ENCODE data around the gene CD3D.
A peak's percentile ranks its signal among the peaks of the same experiment; 100 is the strongest.
"Not testable (repeated sequence)": the region's sequence is repeated elsewhere in the genome, so short reads cannot be mapped to it uniquely, and the experiment has no call there.

CD3D gene

DNA sequence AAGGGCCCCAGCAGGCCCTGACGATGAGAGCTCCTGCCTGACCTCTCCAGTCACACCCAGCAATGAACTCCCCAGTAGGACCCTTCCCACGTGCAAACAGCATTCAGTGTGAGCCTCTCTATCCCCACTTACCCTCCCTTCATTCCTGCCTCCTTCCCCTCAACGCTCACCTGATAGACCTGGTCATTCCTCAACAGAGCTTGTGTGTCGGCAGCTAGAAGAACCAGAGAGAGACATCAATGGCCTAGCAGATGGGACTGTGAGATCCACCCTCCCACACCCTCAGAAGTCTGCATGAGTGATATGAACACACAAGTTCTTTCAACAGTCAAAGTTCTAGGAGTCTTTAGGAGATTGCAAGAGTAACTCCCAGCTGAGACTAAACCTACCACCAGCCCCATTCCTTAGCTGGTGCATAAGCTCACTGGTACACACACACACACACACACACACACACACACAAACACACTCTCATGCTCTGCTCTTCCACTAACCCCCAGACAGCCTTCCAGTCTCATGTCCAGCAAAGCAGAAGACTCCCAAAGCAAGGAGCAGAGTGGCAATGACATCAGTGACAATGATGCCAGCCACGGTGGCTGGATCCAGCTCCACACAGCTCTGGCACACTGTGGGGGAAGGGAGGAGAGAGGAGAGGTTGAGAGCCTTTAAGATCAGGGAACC lies 3.1 kb downstream of the CD3D start:
- no peak for DNase-seq (ENCODE audit: low read depth, low spot score)

DNA sequence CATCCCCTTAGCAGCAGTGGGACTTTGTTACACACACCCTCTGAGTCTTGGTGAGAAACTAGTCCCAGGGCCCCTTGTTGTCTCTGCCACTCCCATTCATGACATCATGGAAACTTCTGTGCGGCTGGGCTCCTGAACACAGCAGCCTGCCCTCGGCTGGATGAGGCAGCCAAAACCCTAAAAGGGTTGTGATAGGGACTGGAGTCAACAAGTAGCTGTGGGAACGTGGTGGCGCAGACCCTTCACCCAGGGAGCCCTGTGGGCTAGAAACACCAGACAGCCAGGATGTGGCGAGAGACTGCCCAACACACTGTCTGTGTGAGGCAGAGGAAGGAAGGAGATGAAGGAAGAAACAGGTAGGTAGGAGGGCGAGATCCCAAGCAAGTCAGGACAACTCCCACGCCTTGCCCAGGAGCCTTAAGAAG lies 3.9 kb downstream of the CD3D start:
- DNase-seq (ENCODE audit: low read depth, low spot score), result peak; percentile 72

DNA sequence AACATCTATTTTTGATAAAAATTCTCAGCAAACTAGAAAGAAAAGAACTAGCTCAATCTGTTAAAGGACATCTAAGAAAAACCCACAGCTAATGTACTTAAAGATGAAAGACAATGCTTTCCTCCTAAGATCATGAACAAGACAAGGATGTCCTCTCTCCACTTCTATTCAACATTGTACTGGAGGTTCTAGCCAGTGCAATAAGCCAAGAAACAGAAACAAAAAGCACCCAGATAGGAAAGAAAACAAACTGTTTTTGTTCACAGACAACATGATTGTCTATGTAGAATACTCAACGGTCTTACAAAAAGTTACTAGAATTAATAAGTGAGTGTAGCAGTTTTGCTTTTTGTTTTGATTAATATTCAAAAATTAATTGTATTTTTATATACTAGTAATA lies 7.8 kb downstream of the CD3D start:
- no peak for DNase-seq (ENCODE audit: low read depth, low spot score)

- no peak for DNase-seq (ENCODE audit: low read depth, low spot score)
Measured at GRCh38 chr11:118328745-118329144, 13.8 kb downstream of the CD3D start.

DNA sequence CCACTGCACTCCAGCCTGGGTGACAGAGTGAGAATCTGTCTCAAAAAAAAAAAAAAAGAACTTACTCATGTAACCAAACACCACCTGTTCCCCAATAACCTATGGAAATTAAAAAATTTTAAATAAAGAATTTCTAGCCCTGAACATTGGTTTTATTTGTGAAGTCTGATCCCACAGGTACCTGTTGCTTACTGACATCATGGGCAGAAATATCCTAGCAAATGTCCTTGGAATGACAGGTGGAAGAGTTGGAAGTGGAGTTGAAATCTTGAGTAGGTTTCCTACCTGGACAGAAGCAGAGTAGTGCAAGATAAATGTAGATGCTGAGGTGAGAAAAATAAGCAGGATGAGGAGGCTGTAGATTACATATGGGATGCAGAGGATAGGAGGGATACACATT lies 17.2 kb downstream of the CD3D start:
- no peak for DNase-seq (ENCODE audit: low read depth, low spot score)

GRCh38 chr11:118322721-118323120 lies 19.8 kb downstream of the CD3D start:
- no peak for DNase-seq (ENCODE audit: low read depth, low spot score)

GRCh38 chr11:118321386-118322082 lies 21.0 kb downstream of the CD3D start:
- DNase-seq (ENCODE audit: low read depth, low spot score), result no peak

- no peak for DNase-seq (ENCODE audit: low read depth, low spot score)
Measured at GRCh38 chr11:118320515-118320914, 22.0 kb downstream of the CD3D start.

GRCh38 chr11:118319337-118319707 lies 23.2 kb downstream of the CD3D start:
- no peak for DNase-seq (ENCODE audit: low read depth, low spot score)

- no peak for DNase-seq (ENCODE audit: low read depth, low spot score)
Measured at GRCh38 chr11:118318581-118319336, 23.7 kb downstream of the CD3D start.

GRCh38 chr11:118318124-118318523 lies 24.4 kb downstream of the CD3D start:
- DNase-seq (ENCODE audit: low read depth, low spot score), result no peak

- DNase-seq (ENCODE audit: low read depth, low spot score), result no peak
Measured at GRCh38 chr11:118314988-118315411, 27.5 kb downstream of the CD3D start.

DNA sequence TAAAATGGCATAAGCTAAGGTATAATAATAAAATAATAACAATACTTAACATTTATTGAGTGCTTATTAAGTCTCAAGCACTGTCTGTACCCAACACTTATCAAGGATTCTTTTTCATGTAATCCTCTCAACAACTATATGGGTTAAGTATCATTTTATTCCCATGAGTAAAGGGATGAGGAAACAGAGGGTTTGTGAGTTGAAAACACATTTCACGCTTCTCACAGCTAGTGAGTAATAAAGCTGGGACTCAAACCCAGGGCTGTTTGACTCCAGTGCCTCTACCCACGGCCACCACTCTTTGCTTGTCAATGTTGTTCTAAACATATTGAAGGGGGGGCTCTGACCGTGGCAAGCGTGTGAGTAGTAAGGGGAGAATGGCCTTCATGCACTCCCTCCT lies 29.3 kb downstream of the CD3D start:
- no peak for DNase-seq (ENCODE audit: low read depth, low spot score)

GRCh38 chr11:118312328-118312727 lies 30.2 kb downstream of the CD3D start:
- DNase-seq (ENCODE audit: low read depth, low spot score), result no peak

- no peak for DNase-seq (ENCODE audit: low read depth, low spot score)
Measured at GRCh38 chr11:118311518-118311917, 31.0 kb downstream of the CD3D start.

DNA sequence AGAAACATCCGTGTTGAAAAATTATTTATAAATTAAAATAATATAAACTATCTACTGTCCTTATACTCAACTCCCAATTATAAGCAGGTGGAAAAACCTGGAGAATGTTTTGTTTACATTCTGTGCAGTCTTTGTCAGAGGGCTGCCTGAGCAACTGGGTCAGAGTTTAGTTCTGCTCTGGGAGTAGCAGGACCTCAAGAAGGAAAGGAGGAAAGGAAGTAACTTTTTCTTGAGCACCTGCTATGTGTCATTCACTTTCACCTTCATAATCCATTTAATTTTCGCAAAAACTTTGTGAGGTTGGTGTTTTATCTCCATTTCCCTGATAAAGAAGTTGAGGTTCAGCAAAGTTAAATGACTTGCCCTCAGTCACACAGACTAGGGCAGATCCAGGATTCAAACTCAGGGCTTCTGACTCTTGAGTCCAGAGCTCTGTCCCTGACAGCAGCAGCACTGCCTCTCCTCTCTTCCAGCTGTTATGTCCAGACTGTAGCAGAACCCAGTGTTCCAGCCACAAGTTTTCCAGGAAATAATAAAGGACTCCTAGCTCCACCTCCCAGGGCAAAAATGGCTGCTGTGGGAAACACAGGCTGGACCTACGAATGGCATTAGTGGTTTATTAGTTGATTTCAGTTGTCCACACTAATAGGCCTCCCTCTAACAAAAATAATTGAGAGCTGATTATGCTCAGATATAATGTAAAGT lies 31.6 kb downstream of the CD3D start:
- DNase-seq (ENCODE audit: low read depth, low spot score), result no peak

DNA sequence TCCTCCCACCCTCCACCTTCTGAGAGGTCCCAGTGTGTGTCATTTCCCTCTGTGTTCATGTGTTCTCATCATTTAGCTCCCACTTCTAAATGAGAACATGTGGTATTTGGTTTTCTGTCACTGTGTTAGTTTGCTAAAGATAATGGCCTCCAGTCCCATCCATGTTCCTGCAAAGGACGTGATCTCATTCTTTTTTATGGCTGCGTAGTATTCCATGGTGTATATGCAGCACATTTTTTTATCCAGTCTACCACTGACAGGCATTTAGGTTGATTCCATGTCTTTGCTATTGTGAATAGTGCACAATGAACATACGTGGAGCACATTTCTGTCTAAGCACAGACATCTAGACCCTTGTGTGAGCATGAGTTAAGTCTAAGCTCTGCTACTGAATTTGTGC lies 32.2 kb downstream of the CD3D start:
- no peak for DNase-seq (ENCODE audit: low read depth, low spot score)

- not testable (repeated sequence) for DNase-seq (ENCODE audit: low read depth, low spot score)
Measured at GRCh38 chr11:118308995-118309528, 33.4 kb downstream of the CD3D start.

DNA sequence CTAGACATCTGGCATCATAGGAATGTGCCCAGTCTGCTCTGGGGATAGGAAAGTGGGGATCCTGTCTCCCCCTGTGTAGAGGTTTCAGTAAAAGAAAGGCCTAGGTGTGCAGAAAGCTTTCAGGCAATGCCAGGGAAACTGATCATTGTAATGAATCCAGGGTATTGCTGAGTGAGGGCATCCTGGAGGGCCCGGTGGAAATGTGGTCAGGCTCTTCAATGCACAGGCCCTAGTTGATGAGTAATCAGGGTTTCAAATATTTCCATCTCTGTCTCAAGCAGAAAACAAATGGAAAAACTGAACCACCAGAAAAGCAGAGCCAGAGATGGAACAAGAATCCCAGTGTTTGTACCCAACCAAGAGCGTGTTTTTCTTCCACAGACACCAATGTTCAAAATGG lies 35.9 kb downstream of the CD3D start:
- DNase-seq (ENCODE audit: low read depth, low spot score), result no peak

DNA sequence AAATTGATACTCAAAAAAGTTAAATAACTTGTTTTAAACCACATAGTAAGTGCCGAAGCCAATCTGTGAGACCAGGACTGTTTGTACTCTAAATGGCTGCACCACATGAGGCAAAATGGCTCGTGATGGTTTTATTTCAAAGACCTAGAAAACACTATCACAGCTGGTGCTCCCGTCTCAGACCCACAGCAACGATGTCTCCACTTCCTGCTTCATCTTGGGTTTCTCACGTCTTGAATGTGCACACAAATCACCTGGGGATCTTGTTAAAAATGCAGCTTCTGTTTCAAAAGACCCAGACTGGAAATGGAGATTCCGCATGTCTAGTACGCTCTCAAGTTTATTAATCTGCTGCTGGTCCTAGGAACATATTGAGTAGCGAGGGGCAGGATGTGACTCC lies 36.8 kb downstream of the CD3D start:
- no peak for DNase-seq (ENCODE audit: low read depth, low spot score)

DNA sequence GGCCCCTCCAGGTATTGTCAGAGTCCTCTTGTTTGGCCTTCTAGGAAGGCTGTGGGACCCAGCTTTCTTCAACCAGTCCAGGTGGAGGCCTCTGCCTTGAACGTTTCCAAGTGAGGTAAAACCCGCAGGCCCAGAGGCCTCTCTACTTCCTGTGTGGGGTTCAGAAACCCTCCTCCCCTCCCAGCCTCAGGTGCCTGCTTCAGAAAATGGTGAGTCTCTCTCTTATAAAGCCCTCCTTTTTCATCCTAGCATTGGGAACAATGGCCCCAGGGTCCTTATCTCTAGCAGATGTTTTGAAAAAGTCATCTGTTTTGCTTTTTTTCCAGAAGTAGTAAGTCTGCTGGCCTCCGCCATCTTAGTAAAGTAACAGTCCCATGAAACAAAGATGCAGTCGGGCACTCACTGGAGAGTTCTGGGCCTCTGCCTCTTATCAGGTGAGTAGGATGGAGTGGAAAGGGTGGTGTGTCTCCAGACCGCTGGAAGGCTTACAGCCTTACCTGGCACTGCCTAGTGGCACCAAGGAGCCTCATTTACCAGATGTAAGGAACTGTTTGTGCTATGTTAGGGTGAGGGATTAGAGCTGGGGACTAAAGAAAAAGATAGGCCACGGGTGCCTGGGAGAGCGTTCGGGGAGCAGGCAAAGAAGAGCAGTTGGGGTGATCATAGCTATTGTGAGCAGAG lies 37.8 kb downstream of the CD3D start, which contains the start of gene CD3E:
Gene CD3E (plus strand): TSS at position 163 of the 681 bp plus-strand sequence. CDS start 223 bp downstream, at position 386.
- no peak for DNase-seq (ENCODE audit: low read depth, low spot score)
